ENCODE measurements around the gene IL17F.
"Not testable (repeated sequence)": the region's sequence is repeated elsewhere in the genome, so short reads cannot be mapped to it uniquely, and the experiment has no call there.

The IL17F gene

DNA sequence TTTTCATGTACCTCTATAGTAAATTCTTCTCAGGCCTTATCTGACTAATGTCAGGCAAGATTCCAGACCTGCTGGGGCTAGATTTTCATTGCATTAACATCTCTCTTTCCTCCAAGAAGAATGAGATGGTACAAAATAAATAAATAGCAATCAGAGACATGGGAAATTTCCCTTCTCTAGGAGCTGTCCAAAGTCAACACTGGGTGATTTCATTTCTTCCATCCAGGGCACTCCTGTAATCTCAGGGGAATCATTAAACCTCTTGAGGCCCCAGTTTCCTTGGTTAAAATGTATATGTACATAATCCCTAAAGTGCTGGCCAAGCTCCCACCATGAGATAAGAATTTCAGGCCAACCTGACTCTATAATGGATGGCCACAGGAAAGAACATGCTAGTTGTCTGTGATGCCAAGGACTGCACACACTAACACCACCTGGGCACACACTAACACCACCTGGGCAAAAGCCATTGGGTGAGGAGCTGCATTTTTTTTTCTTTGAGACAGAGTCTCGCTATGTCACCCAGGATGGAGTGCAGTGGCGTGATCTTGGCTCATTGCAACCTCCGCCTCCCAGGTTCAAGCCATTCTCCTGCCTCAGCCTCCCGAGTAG is 912 bp downstream of the IL17F start:
- DNase-seq: no peak

DNA sequence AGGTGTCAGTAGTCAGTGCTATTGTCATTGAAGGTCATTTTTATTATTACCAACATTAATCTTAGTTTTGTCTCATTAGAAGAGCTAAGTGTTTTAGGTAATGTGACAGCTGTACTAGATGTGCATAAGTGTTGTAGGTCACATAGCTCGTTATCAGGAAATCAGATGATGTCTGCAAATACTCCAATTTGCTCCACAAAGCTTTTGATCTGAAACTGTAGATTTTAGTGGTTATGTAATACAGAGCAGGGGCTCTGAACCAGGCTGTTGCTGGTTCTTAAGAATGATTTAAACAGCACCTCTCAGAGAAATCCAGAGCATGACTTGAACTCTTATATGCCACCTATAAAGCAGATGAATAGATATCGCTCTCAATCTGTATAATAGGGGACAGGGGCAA is 2.5 kb downstream of the IL17F start:
- no peak for DNase-seq

DNA sequence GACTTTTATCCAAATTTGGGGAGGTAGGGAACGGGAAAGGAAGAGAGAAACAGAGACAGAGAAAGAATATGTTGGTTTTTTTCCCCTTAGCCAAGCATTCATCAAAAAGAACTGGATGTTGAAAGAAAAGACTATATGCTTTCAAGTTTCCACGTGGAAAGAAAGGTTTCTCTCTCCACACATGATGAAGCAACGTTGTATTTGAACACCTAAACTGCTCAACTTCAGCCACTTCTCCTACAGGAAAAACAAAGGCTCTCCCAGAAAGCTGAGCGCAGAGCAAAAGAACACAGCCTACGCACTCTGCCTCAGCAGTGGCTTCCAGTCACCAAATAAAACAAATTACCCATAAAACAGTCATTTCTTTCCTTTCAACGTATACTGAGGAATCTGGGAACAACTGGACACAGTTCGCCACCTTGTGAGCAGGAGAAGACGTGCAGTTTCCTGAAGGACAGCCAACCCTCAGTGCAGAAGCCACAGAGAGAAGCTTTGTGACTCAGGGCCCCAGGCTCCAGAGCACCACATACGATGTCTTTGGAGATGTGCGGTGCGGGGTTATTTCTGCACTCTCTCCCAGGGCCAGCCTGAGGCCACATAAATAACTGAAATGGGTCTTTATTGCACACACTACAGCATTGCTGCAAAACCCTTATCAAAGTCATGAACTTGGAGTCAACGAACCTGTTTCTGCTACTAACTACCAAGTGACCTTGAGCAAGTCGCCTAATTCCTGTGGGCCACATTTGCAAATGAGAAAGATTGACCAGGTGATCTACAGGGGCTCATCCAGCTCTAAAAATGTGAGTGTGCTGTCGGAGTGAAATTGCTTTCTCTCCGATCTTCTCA is 10.1 kb downstream of the IL17F start:
- DNase-seq: peak; percentile 46

DNA sequence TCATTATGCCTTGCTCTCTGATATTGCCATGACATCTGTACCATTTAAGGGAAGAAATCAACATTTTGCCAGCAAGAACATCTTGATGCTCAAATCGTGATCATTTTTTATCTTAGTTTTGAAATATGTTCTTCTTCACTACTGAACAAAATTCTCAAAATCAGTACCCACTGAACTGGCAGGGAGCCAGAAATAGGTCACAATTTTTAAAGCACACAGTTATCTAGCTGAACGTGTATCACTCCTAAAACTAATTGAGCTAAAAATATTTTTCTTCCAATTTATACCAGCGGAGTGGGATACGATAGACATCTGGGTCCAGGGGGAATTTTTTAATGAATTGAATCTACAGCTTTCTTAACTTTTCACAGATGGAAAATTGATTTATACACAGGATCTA is 11.3 kb downstream of the IL17F start:
- no peak for DNase-seq

DNA sequence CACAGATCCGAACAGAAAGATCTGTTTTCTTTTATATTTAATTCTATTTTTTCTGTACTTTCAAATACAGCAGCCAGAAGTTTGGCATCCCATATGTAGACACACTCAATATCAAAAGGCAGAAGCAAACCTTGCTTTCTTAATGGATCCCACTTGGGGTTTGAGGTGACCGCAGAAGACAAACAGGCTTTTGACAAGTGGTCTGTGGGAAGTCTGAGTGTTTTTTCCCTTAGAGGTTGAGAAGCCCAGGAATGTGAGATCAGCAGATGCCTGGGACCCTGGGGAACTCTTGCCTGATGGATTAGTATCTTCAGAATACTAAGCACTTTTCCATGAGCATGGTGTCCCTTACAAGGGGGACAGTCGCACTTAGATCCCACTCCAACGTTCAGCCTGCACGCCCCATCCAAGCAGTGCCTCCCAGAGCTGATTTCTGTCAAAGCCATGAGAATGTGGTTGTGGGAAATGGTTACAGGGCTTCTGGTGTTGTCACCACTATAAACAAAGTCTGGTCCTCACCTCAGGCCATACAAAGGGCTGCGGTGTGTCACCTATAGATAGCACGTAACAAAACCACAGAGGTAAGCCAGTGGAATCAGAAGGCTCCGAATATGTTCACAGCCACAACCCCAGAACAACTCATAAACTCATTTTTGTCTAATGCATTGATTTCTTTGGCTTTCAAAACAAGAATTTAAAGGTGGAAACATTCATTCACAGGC is 12.7 kb downstream of the IL17F start:
- DNase-seq: peak; percentile 23

DNA sequence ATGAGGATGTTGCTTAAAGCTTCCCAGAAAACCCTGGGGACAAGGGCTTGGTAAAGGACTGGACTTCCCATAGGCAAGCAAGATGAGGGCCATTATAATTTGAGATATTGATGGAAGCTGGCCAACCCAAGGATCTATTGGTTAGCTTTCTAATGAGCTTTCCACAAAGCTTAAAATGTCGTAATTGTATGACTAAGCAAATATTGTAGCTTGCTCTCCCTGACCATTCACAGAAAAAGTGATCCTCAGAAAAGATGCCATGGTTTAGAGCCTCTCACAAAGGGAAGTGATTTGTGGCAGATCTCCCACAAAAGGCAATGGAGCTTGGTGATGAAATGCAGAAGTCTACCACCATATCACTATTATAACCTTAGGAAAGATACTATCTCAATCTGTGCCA is 13.6 kb downstream of the IL17F start:
- DNase-seq: no peak

DNA sequence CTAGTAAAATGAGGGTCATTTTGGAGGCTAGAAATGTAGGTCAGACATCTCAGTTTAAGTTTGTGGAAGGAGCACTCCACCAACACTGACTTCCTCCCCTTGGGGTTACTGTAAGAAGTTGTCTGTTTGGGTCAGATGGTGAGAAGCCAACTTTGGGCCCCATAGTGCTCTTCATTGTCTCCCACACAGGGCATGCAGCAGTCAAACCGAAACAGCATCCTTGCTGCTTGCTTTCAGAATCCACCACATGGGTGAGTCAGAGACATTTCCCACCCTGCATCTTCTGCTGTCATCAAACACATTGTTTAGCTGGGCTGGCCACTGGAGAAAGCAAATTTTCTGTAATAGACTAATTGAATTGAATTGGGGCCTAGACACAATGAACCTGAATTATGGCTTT is 16.8 kb downstream of the IL17F start:
- peak; percentile 81 for DNase-seq

DNA sequence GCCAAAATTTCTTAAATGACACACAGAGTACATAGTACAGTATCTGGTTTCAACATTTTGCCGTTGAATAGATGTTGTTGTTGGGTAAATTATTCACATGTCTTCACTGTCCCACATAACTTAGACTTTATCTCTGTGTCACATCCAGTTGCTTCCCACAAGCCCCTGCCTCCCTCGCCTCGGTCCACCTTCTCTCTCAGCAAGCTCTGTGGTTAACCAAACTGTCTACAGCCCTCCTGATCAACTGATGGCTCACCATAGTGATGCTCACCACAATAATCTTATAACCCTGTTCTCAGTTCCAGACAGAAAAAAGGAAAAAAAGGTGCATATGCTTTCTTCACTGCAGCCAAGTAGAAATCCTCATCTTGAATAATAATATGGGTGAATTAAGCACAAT is 23.0 kb downstream of the IL17F start:
- DNase-seq: peak; percentile 58

DNA sequence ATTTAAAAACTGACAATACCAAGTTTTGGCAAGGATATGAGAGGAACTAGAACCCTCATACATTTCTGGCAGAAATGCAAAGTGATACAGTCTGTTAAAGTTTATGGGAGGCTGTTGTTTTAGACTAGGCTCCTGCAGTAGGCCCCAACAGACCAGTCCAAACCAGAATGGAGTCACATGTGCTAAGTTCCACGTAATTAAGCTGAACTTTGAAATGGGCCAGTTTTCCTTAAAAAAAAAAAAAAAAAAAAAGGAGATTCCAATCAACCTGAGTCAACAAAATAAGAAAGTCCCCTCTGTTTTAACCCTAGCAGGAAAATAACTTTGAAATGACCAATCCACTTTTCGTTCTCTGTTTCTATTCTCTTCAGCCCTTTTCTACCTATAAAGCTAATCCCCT is 26.5 kb downstream of the IL17F start:
- no peak for DNase-seq

DNA sequence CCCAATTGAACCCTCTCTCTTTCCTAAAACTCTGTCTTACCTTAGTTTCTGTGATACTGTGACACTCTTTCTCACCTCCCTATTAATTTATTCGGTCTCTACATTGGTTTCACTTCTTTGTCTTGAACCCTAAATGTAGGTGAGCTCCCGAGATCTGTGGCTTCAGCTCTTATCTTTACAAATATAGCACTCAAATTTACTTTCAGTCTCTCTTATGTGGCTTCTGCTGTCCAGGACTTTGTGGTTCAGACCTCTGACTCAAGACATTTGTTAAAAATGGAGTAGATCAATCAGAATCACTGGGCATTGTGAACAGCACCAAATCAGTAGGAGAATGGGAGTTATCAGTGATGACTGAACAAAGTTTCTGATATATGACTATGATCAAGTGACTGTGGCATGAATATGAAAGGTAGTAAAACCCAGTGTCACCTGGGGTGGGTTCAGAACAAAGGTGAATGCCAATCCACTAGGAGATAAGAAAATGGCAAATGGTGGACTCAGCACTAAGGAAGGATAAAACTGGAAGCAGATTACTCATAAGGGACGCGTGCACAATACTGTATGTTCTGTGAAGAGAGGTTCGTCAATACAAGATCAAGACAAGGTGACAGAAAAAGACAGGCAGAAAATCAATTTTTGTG is 27.2 kb downstream of the IL17F start:
- no peak for DNase-seq

DNA sequence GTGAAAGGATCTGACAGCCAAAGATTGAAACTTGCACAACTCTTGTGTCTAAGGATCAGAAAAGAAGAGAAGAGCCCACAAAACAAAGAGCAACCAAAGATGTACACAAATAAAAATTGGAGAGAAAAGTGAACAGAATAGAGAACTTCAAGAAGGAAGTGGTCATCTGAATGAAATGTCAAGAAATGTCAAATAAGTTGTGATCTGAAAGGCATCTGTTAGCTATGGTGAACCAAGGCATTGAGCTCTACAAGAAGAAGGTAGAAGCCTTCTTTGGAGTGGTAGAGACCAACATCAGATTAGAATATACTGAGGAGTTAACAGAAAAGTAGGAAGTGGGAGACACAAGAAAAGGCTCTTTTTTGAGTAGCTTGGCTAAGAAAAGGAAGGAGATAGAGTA is 28.5 kb downstream of the IL17F start:
- DNase-seq: no peak

DNA sequence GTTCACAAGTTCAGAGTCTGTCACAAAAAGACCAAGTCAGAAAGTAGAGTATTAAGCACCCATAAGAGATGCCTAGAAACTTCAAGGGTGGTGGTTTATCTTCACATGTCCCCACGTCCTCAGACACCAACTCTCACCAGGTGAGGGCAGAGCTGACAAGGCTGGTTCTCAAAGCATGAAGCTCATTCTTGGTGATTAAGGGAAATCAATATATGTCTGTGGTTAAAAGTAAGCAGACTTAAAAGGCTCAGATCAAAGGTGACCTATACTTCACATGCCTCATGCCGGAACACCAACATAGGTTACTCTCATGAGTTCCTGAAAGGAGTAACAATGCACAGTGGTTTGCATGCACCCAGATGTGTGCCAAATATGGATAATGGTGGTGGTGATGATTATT is 31.2 kb downstream of the IL17F start:
- DNase-seq: peak; percentile 16

DNA sequence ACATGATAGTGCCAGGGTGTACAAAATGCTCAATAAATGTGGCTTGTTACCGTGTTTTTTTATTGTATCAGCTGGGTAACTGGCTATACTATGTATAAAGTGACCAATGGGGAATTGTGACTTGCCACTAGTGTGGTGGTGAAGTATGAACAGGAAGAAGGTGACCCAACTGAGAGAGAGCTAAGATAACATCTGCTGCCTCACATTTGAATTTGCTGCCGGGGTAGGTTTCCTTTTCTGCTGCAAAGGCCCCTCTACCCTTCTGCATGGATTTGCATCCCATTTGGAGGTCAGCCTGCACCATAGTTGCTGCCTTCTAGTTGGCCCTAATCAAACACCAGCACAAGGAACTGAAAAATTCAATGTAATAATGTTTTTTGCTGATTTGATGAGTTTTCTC is 34.1 kb downstream of the IL17F start:
- no peak for DNase-seq

DNA sequence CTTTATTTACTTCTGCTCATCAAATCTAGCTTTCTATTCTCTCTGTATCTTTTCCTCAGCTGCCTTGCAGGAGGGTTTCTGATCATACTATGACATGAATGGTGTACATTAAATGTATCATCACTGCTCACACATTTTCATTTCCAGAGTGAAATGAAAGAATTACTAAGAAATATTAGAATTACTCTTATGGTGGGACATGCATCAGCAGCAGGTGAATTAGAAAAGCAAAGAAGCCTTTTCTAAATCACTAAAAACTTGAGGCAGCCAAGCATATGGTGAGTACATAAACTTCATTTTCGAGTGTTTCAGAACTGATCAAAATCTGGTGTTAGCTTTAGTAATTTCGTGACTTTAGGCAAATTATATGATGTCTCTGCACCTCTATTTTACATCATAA is 34.5 kb downstream of the IL17F start:
- no peak for DNase-seq

DNA sequence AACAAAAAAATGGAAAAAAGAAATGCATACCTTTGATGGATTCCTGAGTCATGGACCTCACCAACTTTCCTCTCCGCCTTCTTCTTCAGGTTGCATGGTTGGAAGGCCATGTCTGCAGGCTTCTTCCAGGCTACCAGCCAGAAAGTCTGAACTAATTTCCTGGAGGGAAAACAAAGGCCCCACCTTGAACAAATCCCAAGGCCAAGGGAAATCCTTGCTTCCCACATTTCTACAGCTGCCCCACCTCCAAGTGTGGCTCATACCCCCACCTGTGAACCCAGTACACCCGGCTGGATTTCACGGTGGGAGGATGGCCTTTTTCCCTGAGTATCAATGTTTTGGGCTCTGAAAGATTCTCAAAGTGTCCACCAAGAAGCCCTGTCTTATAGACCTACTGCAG is 35.7 kb downstream of the IL17F start:
- no peak for DNase-seq

DNA sequence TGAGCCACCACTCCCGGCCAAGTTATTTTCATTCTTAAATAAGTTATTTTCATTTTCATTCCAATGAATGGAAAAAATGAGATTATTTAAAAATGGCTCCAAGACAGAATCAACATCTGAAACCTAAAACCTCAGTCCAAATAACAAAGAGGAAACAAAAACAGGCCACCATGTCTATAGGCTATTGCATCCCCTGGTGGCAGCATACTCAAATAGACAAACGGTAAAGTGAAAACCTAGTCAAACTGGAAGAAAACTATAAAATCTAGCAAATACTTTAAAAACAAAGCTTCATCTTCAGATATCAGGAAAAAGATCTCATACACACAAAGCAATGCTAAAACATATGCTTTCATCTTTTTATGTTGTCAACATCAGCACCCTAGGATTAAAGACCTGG is 37.2 kb downstream of the IL17F start:
- no peak for DNase-seq

DNA sequence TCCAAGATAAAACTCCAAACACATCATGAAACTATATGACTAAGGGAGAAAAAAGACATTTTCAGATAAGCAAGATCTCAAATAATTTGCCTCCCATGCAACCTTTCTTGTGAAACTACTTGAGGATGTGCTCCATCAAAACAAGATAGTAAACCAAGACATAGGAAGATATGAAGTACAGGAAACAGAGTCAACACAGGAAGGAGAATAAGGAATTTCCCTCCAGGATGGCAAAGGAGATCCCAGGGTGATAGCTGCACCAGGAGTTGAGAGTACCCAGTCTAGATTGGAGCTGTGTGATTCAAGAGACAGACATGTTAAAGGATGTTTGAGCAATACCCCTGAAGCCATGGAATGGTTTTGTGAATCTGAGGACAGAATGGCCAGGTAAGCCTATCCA is 42.8 kb downstream of the IL17F start:
- no peak for DNase-seq

DNA sequence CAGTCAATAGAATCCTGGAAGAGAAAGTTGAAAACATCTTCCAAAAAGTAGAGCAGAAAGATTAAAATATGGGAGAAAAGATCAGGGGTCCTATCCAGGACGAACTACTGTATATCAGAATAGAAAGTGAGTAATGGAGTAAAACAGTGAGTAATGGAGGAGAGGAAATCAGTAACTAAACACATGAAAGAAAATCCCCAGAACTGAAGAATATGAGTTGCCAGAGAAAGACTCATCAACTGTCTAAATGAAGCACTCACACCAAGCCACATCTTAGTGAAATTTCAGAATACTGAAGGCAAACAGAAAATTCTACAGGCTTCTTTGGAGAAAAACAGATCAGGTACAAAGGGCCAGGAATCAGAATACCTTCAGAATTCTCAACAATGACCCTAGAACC is 43.3 kb downstream of the IL17F start:
- no peak for DNase-seq

DNA sequence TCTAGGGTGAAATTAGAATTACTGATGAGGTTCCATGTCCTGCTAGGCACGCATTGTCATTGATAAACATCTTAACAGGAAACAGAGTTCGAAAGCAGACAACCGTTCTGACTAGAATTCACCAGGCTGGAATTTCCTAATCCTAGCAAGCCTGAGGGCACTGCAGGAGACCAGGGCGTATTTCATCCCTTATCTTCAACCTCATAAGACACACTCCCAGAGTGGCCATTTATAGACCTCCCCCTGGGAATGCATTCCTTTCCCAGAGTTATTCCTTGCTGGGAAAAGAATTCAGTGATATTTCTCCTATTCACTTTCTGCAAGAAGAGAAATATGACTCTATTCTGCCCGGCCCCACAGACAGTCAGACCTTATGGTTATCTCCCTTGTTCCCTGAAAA is 44.2 kb downstream of the IL17F start:
- not testable (repeated sequence) for DNase-seq

DNA sequence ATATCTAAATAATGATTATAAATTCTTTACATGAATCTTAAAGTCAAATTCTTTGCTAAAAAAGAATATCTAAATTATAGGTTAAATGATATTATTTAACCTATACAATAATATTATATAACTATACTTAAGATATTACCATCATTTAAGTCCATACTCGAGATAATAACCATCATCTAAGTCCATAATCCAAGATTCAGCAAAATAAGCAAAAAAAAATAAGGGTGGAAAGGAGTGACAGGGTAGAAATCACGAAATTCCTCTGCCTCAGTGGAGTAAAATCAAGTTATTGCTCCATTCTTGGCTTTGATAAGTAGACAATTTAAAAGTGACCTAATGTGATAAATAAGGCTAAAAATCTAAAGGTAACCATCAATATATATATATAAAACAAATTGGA is 48.4 kb downstream of the IL17F start:
- DNase-seq: no peak

DNA sequence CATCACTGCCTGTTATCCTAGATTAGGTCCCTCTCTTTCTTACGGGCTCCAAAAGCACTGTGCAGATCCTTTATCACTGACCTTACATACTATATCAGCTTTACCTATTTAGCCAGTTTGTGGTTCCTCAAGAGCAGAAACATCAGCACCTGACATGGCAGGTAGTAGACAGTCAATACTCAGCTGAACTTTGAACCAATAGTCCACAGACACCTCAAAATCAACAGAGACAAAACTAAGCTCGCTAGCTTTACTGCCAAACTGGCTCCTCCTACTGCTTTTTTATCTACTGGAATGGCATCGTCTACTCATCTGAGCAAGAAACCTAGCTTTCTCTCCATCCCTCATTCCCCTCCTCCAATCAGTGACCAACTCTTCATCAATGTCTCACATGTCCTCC is 52.5 kb downstream of the IL17F start:
- no peak for DNase-seq

DNA sequence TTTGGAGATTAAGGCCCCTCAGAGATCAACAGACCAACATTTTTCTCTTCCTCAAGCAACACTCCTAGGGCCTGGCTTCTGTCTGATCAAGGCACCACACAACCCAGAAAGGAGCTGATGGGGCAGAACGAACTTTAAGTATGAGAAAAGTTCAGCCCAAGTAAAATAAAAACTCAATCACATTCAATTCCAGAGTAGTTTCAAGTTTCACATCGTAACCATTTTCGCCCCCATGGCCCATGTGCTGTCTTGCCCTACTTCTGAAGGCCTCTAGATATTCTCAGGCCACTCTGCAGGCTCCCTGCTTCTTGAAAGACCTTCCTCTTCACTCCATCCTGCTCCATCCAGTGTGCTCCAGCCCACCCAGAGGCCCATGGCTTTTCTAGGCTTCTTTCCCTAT is 53.9 kb downstream of the IL17F start:
- DNase-seq: no peak

DNA sequence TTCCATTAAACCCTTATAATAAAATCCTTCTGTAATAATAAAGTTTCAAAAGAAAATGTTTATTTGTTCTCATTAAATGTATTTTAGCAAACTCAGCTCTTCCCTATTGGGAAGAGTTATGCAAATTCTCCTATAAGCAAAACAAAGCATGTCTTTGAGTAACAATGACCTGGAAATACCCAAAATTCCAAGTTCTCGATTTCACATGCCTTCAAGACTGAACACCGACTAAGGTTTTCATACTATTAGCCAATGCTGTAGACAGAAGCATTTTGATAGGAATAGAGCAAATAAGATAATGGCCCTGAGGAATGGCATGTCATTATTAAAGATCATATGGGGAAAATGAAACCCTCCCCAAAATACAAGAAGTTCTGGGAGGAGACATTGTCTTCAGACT is 54.3 kb downstream of the IL17F start:
- no peak for DNase-seq

DNA sequence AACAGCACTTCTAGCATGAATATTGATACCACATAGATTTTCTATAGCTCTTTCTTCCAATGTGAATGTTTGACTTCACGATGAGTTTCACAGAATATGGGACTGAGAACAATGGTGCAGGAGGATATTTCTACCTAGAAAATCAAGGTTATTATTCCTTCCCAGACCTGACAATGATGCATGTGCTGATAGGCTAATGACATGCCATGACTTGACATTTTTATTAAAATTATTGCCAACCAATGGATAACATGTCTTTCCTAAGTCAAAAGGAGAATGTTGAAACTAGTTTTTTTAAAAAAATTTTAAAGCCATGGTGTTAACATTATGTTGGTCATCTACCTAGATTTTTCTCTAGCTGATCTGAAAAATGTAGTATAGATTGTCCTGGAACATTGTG is 57.2 kb downstream of the IL17F start:
- DNase-seq: no peak
